Type B pancreatic cell (in vitro differentiated cells): Measurements from ENCODE around the gene MBIP. TPM values are rescaled to one million over a fixed set of nuclear protein-coding genes. Genes with fewer than 3 reads are reported as not detected.

ENCODE experiments used
- DNase-seq: peaks from one replicate; pipeline ENCODE4 v3.0.0; 2021; ENCODE audit warnings: mixed read lengths; ENCODE audit not compliant: unreplicated experiment; ENCODE audit errors: extremely low spot score
- H3K27ac Mint-ChIP-seq: 2 replicates; pipeline ENCODE4 v1.8.0; 2021; ENCODE audit warnings: mild to moderate bottlenecking, mixed read lengths
- H3K27me3 Mint-ChIP-seq: 2 replicates; pipeline ENCODE4 v1.8.0; 2021; ENCODE audit warnings: mixed read lengths
- H3K36me3 Mint-ChIP-seq: 2 replicates; pipeline ENCODE4 v1.8.0; 2021; ENCODE audit warnings: mixed read lengths
- H3K4me1 Mint-ChIP-seq: one replicate; pipeline ENCODE4 v1.8.0; 2021; ENCODE audit warnings: mixed read lengths; ENCODE audit not compliant: unreplicated experiment
- H3K4me3 Mint-ChIP-seq: 2 replicates; pipeline ENCODE4 v1.8.0; 2021; ENCODE audit warnings: mild to moderate bottlenecking, mixed read lengths
- H3K9me3 Mint-ChIP-seq: 2 replicates; pipeline ENCODE4 v1.8.0; 2021; ENCODE audit warnings: mixed read lengths
- total RNA-seq: library from RNA; stranded (reverse); gene quantifications from 2 replicates; pipeline ENCODE4 v1.2.1, GENCODE V29; 2021; ENCODE audit warnings: low replicate concordance
- TF ChIP-seq, protein P1 (sequence below): fragments of 200-600 bp; sonication (generic); conservative IDR thresholded peaks from 2 replicates; pipeline ENCODE4 v1.5.0; 2021; ENCODE audit warnings: antibody characterized with exemption, mild to moderate bottlenecking

MBIP gene
- total RNA-seq, 1 donor from 2014 or later = 39.9 TPM

DNA sequence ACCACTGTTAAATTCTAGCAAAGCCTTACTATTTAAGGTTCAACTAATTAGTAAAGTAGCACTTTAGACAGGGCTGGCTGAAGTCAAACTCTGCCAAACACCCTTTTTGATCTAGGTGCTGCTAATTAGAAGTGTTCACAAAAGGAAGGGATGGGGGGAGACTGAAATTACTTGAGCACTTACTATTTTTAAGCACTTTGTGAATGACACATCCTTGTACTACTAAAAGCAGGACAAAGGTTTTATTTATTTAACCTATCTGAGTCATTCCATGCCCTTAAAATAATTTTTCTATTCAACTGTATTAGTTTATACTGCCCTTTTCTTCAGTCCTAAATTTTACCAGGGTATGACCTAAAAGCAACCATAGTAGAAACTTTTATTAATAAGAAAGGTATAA is 20.1 kb downstream of the MBIP start:
- no peak for DNase-seq
- Mint-ChIP-seq H3K36me3 (peaks cover 58% of the 10 kb centered on the region), H3K4me3 (no peak overlapping the region)

DNA sequence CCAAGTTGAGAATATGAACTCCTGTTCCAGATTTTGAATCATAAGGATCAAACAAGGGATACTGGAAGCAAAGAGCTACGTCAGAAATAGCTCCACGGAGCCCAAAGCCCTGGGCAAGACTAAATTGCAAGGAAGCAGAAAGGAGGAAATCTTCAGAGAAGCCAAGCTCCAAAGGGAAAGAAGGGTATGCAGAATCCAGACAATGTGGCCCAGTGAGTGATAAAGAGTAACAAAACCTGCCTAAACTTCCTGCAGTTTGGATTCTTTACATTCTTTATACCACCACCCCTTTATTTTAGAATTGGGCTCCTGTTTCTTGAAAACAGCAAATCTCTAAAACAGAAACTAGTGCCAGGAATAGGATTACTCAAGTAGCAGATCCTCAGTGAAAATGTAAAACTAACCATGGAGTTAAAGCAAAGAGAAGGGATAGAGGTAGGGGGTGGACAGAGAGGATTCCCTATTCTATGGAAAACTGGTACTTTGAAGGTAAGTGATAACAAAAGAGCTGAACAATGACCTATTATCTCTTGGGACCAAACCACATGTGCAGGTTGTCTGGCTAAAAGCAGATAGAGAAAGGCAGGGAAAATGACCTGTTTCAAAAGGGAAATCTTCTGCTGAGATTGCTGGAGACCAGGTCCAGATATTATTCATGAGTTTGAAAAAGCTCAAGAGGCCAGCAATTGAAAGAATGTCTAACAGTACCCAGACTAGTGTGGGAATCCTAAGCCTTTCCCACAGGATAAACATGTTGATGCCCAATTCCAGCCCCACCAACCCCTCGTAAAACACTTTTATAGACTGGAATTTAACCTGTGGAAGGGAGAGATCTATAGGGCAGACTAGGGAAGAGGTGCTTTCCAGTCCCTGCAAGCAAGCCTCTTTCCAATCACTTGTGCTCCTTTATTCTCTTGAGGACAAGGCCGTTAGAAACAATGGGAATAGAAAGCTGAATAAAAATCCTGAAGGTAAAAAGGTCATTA is 24.5 kb downstream of the MBIP start:
- TF ChIP-seq, protein P1, sequence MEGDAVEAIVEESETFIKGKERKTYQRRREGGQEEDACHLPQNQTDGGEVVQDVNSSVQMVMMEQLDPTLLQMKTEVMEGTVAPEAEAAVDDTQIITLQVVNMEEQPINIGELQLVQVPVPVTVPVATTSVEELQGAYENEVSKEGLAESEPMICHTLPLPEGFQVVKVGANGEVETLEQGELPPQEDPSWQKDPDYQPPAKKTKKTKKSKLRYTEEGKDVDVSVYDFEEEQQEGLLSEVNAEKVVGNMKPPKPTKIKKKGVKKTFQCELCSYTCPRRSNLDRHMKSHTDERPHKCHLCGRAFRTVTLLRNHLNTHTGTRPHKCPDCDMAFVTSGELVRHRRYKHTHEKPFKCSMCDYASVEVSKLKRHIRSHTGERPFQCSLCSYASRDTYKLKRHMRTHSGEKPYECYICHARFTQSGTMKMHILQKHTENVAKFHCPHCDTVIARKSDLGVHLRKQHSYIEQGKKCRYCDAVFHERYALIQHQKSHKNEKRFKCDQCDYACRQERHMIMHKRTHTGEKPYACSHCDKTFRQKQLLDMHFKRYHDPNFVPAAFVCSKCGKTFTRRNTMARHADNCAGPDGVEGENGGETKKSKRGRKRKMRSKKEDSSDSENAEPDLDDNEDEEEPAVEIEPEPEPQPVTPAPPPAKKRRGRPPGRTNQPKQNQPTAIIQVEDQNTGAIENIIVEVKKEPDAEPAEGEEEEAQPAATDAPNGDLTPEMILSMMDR = no peak
- Mint-ChIP-seq H3K27me3 (no peaks in the 10 kb centered on the region), H3K9me3 (no peaks in the 10 kb centered on the region), H3K27ac (no peak overlapping the region), H3K4me3 (no peak overlapping the region), H3K4me1 (no peaks in the 10 kb centered on the region), H3K36me3 (peaks cover 39% of the 10 kb centered on the region)
- DNase-seq = no peak

More for the DNA sequence above, 20.1 kb downstream of the MBIP start:
- H3K4me1 Mint-ChIP-seq = no peaks in the 10 kb centered on the region
- H3K27ac Mint-ChIP-seq = no peak overlapping the region
- TF ChIP-seq, protein P1 = no peak
- H3K9me3 Mint-ChIP-seq = no peaks in the 10 kb centered on the region
- no peaks in the 10 kb centered on the region for H3K27me3 Mint-ChIP-seq

DNA sequence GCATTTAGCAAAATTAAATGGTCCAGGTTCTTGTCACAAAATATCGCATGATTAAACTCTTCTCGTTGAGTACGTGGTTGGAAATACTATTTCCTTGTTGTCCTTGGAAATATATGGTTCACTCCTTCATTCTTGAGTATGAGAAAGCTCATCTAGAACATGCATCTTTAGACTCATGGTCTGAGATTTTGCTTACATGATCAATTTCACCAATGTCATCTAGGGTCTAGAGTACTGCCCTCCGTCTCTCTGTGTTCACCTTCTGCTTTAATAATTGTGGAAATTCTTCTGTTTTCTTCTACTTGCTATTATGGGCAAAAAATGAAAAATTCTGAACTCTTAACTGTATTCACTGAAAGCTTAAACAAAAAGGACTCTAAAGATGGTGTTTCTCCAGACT is 25.9 kb downstream of the MBIP start:
- Mint-ChIP-seq H3K4me3 (no peak overlapping the region), H3K27ac (no peak overlapping the region), H3K27me3 (no peaks in the 10 kb centered on the region), H3K9me3 (no peaks in the 10 kb centered on the region), H3K4me1 (no peaks in the 10 kb centered on the region), H3K36me3 (peaks cover 39% of the 10 kb centered on the region)
- TF ChIP-seq, protein P1 = no peak
- DNase-seq = no peak

DNA sequence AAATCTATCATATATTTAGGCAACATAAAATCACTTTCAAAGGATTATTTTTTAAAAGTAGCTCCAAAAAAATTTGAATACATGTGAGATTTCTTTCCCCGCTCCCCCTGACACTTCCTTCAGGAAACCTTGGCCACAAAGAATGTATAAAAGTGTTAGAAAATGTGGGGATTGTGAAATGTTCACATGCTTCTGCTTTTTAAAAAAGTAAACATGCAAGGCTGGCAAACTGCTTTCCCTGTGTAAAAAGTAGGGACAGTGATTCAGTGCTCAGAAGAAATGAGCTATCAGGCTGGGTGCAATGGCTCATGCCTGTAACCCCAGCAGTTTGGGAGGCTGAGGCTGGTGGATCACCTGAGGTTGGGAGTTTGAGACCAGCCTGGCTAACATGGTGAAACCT is 26.6 kb downstream of the MBIP start:
- TF ChIP-seq, protein P1 = no peak
- Mint-ChIP-seq H3K36me3 (peaks cover 38% of the 10 kb centered on the region), H3K9me3 (no peaks in the 10 kb centered on the region), H3K27me3 (no peaks in the 10 kb centered on the region), H3K4me1 (no peaks in the 10 kb centered on the region), H3K27ac (no peak overlapping the region), H3K4me3 (no peak overlapping the region)
- DNase-seq = no peak

DNA sequence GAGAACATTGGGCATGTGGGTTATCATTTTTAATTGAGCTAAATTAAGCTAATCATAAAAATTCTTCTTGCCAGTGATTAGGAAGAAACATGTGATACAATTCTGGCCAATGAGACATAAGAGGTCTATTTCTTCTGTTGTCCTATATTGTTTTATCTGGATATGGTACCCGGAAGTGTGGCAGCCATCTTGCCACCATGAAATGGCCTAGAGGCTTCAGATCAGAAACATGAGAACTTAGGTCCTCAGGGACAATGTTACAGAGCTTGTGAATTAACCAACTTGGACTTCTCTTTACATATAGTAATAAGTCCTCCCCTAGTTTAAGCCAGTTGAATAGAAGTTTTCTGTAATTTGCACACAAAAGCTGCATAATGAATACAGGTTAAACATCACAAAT is 30.5 kb downstream of the MBIP start:
- Mint-ChIP-seq H3K27me3 (peaks cover 4% of the 10 kb centered on the region), H3K36me3 (peaks cover 5% of the 10 kb centered on the region), H3K4me1 (no peaks in the 10 kb centered on the region), H3K27ac (no peak overlapping the region), H3K4me3 (no peak overlapping the region), H3K9me3 (no peaks in the 10 kb centered on the region)
- TF ChIP-seq, protein P1 = no peak
- DNase-seq = no peak
